ENCODE results near the gene MIS12. TPM values are rescaled to one million over a fixed set of nuclear protein-coding genes. Genes with fewer than 3 reads are reported as not detected.

Gene MIS12
- polyA plus RNA-seq, 3 donors, result 35.1 to 46.6 (median 44.2) TPM

GRCh38 chr17:5527601-5528250 lies 41.4 kb downstream of the MIS12 start:
- no peak for DNase-seq

DNA sequence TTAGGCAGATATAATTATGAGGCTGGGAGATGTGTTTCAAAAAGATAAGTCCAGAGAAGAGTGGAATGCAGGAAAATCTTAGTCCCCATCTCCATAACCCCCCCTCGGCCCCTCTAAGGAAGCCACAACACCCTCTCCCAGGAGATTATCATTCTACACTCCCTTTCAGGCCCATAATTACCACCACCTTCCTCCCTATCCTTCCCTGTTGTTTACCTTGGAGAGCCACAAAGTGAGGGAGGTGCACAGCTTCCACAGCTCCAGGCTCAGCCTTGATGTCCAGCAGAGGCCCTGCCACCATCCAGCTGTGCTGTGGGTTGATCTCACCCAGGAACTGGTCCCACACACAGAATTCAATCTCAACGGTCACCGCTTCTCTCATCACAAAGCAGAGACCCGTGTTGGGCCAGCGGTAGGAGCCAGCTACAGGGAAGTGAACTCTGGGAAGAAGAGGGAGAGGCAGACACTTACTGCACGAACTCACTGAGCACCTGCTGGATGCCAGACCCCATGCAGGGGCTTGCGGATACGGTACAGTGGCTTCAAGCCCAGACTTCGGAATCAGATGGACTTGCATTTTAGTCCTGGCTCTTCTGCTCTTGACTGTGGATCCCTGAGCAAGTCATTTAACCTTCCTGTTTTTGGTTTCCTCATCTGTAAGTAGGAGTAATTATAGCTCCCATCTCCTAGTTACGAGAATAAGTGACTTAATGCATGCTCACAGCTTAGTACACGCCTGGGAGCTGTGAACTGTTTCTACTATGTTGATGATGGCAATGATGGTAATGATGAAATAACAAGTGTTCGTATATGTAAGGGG lies 44.1 kb downstream of the MIS12 start:
- no peak for DNase-seq

GRCh38 chr17:5531085-5531418 lies 44.7 kb downstream of the MIS12 start:
- DNase-seq, result no peak

DNA sequence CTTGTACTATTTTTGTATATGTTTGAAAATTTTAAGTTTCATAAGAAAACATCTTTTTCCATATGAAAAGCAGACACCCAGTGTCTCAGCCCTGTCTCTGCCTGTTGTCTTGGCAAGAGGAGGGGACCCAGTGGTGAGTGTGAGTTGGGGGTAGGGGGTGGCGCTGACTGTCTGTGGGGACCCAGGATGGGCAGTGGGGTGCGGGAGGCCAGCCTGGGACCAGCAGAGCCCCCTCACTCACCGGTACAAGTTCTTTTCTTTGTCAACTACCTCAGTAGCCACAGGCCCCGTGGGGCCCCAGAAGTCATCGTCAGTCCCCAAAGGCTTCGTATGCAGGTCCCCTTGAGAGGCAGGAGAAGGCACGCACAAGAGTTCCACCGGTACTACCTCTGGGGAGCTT lies 46.2 kb downstream of the MIS12 start:
- no peak for DNase-seq

DNA sequence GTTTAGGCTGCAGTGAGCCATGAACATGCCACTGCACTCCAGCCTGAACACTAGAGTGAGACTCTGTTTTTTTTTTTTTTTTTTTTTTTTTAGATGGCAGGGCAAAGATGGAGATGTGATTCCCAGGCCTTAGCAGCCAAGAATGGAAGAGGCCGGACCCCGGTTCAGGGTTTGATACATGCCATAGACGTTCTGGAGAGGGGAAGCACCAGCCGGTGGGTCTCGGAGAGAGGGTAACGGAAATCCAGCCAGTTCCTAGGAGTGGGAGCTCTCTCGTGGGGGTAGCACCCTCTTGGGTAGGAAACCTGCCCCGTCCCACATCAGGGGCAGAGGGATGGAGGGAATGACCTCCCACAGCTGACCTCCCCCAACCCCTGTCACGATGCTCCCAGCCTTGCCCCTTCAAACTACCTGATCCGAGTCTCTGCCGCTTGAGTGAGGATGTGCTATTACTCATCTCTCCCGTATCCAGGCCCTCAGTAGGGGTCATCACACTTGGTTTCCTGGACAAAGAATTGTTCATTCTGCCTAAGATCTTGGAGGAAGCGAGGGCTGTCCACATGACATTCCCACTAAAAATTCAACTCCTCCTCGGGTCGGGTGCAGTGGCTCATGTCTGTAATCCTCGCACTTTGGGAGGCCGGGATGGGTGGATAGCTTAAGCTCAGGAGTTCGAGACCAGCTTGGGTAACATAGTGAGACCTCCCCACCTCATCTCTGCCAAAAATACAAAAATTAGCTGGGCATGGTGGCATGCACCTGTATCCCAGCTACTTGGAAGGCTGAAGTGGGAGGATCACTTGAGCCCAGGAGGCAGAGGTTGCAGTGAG lies 47.3 kb downstream of the MIS12 start:
- no peak for DNase-seq

DNA sequence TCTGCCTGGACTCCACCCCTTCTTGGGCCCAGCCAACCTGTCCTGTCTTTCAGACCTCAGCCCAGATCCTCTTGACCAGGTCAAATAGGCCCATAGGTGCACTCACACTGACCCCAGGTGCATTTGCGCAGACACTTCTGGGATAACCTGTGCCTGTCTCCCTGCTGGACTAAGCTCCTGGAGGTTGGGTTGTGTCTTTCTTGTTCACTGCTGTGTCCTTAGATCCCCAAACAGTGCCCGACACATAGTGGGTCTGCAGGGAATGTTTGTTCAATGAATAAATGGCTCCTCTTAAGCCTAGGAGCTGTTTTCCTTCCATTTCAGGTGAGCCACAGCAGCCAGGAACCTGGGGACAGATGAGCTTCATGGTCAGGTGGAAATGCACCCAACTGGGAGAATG lies 49.1 kb downstream of the MIS12 start:
- no peak for DNase-seq

GRCh38 chr17:5536866-5537650 lies 50.7 kb downstream of the MIS12 start:
- no peak for DNase-seq

DNA sequence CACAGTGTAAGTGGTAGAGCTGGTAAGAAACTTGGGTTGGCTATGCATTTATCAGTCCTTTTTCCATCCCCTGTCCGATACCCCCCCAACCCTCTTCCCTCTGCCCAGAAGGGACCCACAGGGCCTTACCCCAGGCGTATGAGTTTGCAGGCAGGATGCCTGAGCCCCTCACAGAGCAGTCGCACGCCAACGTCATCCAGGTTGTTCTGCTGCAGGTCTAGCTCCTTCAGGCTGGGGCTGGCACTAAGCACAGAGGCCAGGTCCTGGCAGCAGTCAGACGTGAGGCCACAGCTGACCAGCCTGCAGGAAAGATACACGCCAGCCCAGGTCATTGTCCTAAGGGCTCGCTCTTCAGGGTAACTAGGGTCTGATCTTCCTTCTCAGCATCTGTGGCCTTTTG lies 52.9 kb downstream of the MIS12 start:
- DNase-seq, result no peak

- DNase-seq, result no peak
Measured at GRCh38 chr17:5540321-5540720, 54.0 kb downstream of the MIS12 start.

Other genes with a start within 250 kb of the MIS12 start
- gene RABEP1, start 204.3 kb upstream of the MIS12 start, polyA plus RNA-seq (ENCODE audit: insufficient read length in 3 of 3), result 10 to 100 TPM; 58.9 to 68.4 (median 59.0) TPM
- gene NUP88, start 66.9 kb upstream of the MIS12 start, polyA plus RNA-seq (ENCODE audit: insufficient read length in 3 of 3), result 10 to 100 TPM; 65.0 to 80.9 (median 77.2) TPM
- 10 to 100 TPM; 63.7 to 91.1 (median 89.8) TPM for gene RPAIN, start 66.4 kb upstream of the MIS12 start, polyA plus RNA-seq (ENCODE audit: insufficient read length in 3 of 3)
- 100 to 1,000 TPM; 135 to 161 (median 156) TPM for gene C1QBP, start 47.4 kb upstream of the MIS12 start, polyA plus RNA-seq (ENCODE audit: insufficient read length in 3 of 3)
- gene DHX33, start 17.6 kb upstream of the MIS12 start, polyA plus RNA-seq (ENCODE audit: insufficient read length in 3 of 3), result 10 to 100 TPM; 15.9 to 22.4 (median 21.1) TPM
- gene DERL2, start 388 bp upstream of the MIS12 start, polyA plus RNA-seq (ENCODE audit: insufficient read length in 3 of 3), result 10 to 100 TPM; 78.8 to 83.0 (median 82.2) TPM
- gene NLRP1, start 97.9 kb downstream of the MIS12 start, polyA plus RNA-seq (ENCODE audit: insufficient read length in 3 of 3), result 10 to 100 TPM; 45.1 to 67.0 (median 51.7) TPM

Measured in renal pelvis (tissue), 4 donors.